ENCODE data around the gene GNAS.

The GNAS gene

DNA sequence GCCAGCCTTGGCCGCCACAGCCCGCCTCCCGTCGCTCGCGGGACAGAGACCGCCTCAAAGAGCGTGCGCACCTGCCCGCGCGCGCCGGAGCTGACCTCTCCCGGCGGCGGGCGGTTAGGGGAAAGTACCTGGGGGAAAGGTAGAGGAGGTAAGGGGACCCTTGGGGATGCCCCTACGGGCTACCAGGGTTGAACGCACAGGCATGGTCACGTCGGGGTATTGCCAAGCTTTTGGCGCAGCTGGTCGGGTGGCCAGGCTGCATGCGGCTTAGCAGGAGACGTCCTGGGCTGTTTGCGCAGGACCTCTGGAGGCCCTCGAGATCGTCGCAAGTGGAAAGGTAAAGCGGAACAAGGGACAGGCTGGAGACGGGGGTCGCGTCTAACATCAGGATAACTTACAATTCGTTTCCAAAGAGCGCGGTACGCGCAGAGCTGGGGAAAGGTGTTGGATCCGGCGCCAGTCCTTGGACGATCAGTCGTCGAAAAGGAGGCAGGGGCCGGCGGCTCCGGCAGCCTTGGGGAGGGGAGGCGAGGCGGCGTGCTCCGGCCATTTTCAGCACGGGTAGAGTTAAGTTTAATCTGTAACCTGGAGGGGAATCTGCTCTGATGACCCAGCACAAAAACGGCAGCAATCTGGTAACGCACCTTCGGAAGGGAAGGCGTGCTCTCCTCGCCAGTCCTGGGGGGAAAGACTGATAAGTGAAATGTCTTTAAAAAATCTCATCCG lies 10.8 kb upstream of the GNAS start:
- Histone ChIP-seq H3K27ac (ENCODE audit: low read depth, low read length) (no peak overlapping the region), H3K9ac (ENCODE audit: low read length) (peak overlapping the region; percentile 35), H3K36me3 (ENCODE audit: control insufficient read depth, insufficient read depth, low read length) (peaks cover 56% of the 10 kb centered on the region), H3K27me3 (ENCODE audit: control insufficient read depth, insufficient read depth, low read length) (peaks cover 48% of the 10 kb centered on the region), H3K9me3 (ENCODE audit: control insufficient read depth, insufficient read depth, low read depth, low read length) (no peaks in the 10 kb centered on the region), H3K4me3 (ENCODE audit: low read depth, low read length) (peak overlapping the region; percentile 63), H3K4me1 (ENCODE audit: control insufficient read depth, insufficient read depth, low read length) (peaks cover 47% of the 10 kb centered on the region)

DNA sequence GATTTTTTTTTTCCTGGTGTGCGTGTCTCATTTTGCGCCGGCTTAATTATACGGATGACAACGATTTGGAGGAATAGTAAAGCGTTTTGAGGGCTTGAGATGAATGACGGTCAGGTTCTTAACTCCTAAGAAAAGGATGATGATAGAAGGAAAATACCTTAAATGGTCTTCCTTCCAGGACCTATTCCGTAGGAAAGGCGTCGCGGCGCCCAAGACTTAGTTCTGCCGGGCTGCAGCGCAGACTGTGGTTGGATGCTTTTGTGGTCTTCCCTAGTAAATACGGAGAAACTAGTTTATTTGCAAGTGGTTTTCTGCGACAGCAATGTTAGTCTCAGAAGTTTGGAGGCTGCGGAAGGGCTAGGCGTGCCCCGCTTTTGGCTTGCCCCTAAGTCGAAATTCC lies 10.2 kb upstream of the GNAS start:
- Histone ChIP-seq H3K9ac (ENCODE audit: low read length) (peak overlapping the region; percentile 21), H3K27me3 (ENCODE audit: control insufficient read depth, insufficient read depth, low read length) (peaks cover 48% of the 10 kb centered on the region), H3K36me3 (ENCODE audit: control insufficient read depth, insufficient read depth, low read length) (peaks cover 55% of the 10 kb centered on the region), H3K4me3 (ENCODE audit: low read depth, low read length) (peak overlapping the region; percentile 63), H3K4me1 (ENCODE audit: control insufficient read depth, insufficient read depth, low read length) (peaks cover 53% of the 10 kb centered on the region), H3K27ac (ENCODE audit: low read depth, low read length) (peak overlapping the region; percentile 65; the same call in 1 of the 2 replicates), H3K9me3 (ENCODE audit: control insufficient read depth, insufficient read depth, low read depth, low read length) (no peaks in the 10 kb centered on the region)

DNA sequence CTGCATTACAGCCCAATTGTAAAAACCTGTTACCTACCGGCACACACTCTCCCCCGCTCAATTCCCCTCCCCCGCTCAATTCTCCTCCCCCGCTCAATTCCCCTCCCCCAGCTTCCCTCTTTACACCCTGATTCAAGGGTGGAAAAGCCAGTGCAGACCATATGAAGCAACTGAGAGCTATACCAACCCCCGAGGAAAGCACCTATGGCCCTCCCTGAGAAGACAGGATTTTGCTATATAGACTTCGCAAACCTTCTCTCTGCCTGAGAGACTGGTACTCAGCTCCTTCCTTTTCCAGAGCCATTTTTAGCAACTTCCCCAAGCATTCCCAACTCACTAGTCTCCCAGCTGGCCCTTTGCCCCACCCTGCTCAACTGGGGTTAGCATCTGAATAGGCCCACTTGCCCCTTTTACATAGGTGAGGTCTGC lies 9.4 kb upstream of the GNAS start:
- Histone ChIP-seq H3K4me3 (ENCODE audit: low read depth, low read length) (peak overlapping the region; percentile 63), H3K36me3 (ENCODE audit: control insufficient read depth, insufficient read depth, low read length) (peaks cover 57% of the 10 kb centered on the region), H3K4me1 (ENCODE audit: control insufficient read depth, insufficient read depth, low read length) (peaks cover 61% of the 10 kb centered on the region), H3K9ac (ENCODE audit: low read length) (peak overlapping the region; percentile 7), H3K9me3 (ENCODE audit: control insufficient read depth, insufficient read depth, low read depth, low read length) (no peaks in the 10 kb centered on the region), H3K27ac (ENCODE audit: low read depth, low read length) (0 out of 2 replicates have a peak overlapping the region, but pooled peaks have one; percentile 34), H3K27me3 (ENCODE audit: control insufficient read depth, insufficient read depth, low read length) (peaks cover 48% of the 10 kb centered on the region)

DNA sequence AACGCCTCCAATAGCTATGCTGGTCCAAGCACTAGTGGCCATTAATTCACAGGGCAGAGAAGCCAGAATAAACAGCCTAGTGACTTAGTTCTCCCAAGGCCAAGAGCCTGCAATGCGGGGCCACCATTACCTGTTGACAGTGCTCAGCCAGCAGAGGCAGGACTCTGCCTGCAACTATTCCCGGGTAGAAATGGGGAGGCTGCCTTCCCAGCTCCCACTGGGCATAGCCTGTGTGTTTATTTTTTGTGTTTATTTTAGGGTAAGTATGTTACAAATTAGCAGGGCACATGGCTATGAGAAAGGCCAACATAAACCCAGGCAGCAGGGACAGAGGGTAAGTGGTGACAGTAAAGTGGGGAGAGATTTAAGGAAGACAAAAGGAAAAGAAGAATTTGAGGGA lies 6.8 kb upstream of the GNAS start:
- H3K27me3 ChIP-seq (ENCODE audit: control insufficient read depth, insufficient read depth, low read length), result peaks cover 29% of the 10 kb centered on the region
- H3K9ac ChIP-seq (ENCODE audit: low read length), result no peak overlapping the region
- H3K4me1 ChIP-seq (ENCODE audit: control insufficient read depth, insufficient read depth, low read length), result peaks cover 72% of the 10 kb centered on the region
- peaks cover 55% of the 10 kb centered on the region for H3K36me3 ChIP-seq (ENCODE audit: control insufficient read depth, insufficient read depth, low read length)
- H3K9me3 ChIP-seq (ENCODE audit: control insufficient read depth, insufficient read depth, low read depth, low read length), result no peaks in the 10 kb centered on the region
- no peak overlapping the region for H3K27ac ChIP-seq (ENCODE audit: low read depth, low read length)
- H3K4me3 ChIP-seq (ENCODE audit: low read depth, low read length), result no peak overlapping the region

DNA sequence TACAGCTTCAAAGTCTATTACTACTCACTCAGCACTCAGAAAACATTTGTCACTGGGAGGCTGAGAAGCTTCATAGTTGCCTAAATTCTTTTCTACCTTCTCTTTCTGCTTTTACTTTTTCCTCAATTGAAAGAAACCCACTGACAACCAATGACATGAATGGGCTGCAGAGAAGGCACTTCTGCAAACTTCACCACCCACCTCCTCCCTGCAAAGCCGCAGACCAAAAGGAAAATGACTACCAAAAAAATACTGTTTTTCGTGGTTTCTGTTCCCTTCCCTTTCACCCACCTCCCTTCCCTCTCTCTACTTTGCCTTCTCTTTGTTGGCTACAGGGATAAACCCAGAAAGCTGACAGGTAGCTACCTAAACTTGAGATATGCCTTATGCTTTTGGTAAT lies 5.1 kb upstream of the GNAS start:
- no peaks in the 10 kb centered on the region for H3K9me3 ChIP-seq (ENCODE audit: control insufficient read depth, insufficient read depth, low read depth, low read length)
- peaks cover 27% of the 10 kb centered on the region for H3K27me3 ChIP-seq (ENCODE audit: control insufficient read depth, insufficient read depth, low read length)
- no peak overlapping the region for H3K4me3 ChIP-seq (ENCODE audit: low read depth, low read length)
- H3K9ac ChIP-seq (ENCODE audit: low read length), result no peak overlapping the region
- peaks cover 70% of the 10 kb centered on the region for H3K4me1 ChIP-seq (ENCODE audit: control insufficient read depth, insufficient read depth, low read length)
- H3K27ac ChIP-seq (ENCODE audit: low read depth, low read length), result no peak overlapping the region
- H3K36me3 ChIP-seq (ENCODE audit: control insufficient read depth, insufficient read depth, low read length), result peaks cover 37% of the 10 kb centered on the region

DNA sequence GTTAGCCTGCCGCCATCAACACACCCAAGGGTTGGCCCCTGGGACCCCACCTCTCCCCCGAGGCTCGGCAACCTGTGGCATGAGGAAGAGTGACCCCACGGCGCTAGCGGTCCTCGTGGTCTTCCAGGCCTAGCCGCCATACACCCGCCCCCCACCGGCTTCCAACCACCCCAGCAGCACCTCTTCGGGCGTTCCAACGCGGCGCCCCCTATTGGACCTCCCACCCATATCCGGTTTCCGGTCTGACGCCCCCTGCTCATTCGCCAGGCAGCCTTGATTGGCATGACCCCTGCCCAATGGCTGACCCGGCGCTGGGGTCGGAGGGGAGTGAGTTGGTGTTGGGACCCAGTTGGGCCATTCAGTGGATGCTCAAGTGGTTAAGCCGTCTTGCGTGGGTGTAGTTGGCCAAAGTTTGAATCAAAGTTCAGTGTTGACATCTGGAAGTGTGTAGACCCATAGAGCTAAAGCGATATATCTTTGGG lies 1.8 kb upstream of the GNAS start, which contains the start of gene GNAS-AS1:
Gene GNAS-AS1 (minus strand): TSS at position 210 of the 482 bp plus-strand sequence.
- peaks cover 31% of the 10 kb centered on the region for H3K36me3 ChIP-seq (ENCODE audit: control insufficient read depth, insufficient read depth, low read length)
- H3K27me3 ChIP-seq (ENCODE audit: control insufficient read depth, insufficient read depth, low read length), result peaks cover 47% of the 10 kb centered on the region
- H3K4me1 ChIP-seq (ENCODE audit: control insufficient read depth, insufficient read depth, low read length), result peaks cover 47% of the 10 kb centered on the region
- no peaks in the 10 kb centered on the region for H3K9me3 ChIP-seq (ENCODE audit: control insufficient read depth, insufficient read depth, low read depth, low read length)
- H3K4me3 ChIP-seq (ENCODE audit: low read depth, low read length), result peak within 1 kb of the TSS; percentile 94
- peak within 1 kb of the TSS; percentile 91 for H3K9ac ChIP-seq (ENCODE audit: low read length)
- H3K27ac ChIP-seq (ENCODE audit: low read depth, low read length), result peak within 1 kb of the TSS; percentile 78

DNA sequence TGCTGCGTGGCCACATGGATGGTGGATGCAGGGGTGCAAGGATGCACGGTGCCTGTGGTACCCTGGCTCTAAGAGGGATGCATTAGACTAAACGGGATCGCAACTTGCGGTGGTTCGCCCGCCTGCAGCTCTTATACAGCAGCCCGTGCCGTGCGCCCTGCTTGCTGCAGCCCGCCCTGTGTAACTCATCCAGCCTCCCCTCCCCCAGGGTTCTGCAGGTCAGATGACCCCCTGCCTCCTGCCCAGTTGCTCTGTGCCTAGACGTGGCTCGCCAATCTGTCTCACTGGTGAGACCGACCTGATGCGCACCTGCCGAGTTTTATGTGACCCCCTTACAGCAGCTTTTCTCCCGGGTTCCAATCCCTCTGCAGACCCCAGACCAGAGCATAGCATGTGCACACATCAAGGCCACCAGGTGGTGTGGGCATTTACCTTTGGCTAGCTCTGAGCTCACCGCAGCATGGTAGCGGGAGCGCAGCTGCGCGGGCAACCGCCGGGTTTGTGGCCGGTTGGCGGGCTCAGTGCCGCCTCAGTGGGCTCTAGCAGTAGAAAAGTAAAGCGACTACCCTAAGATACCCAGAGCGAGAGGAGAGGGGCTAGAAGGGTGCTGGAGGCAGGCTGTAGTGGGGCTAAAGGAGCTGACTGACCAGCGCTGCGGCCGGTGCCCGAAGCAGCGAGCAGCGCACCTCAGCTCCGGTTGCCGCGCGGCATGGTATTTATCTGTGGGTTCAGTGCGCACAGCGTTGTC lies 1.1 kb upstream of the GNAS start:
- no peaks in the 10 kb centered on the region for H3K9me3 ChIP-seq (ENCODE audit: control insufficient read depth, insufficient read depth, low read depth, low read length)
- peak overlapping the region; percentile 94 for H3K4me3 ChIP-seq (ENCODE audit: low read depth, low read length)
- H3K36me3 ChIP-seq (ENCODE audit: control insufficient read depth, insufficient read depth, low read length), result peaks cover 28% of the 10 kb centered on the region
- peaks cover 53% of the 10 kb centered on the region for H3K27me3 ChIP-seq (ENCODE audit: control insufficient read depth, insufficient read depth, low read length)
- peaks cover 42% of the 10 kb centered on the region for H3K4me1 ChIP-seq (ENCODE audit: control insufficient read depth, insufficient read depth, low read length)
- H3K27ac ChIP-seq (ENCODE audit: low read depth, low read length), result no peak overlapping the region
- peak overlapping the region; percentile 48 for H3K9ac ChIP-seq (ENCODE audit: low read length)

DNA sequence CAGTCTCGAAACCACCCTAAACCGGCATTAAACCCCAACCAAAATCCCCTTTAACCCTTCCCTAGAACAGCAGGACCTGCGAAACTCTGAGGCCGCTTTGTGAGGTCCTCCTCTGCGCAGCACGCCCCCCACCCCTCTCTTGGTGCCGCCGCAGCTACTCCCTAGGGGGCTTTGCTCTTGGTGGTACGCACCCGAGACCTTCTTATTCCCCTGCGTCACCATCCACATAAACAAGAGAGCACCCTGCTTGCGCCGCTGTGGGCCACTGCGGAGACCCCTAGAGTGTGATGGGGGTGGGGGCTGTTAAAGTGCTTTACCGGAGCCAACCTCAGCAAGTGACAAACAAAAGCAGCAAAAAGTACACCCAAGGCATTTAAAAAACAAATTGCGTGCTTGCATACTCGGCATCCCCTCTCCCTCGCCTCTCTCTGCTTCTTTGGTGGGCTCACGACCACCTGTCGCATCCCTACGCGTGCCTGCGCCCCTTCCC lies 502 bp upstream of the GNAS start:
- Histone ChIP-seq H3K4me3 (ENCODE audit: low read depth, low read length) (peak overlapping the region; percentile 94), H3K27ac (ENCODE audit: low read depth, low read length) (no peak overlapping the region), H3K9ac (ENCODE audit: low read length) (peak overlapping the region; percentile 48)

DNA sequence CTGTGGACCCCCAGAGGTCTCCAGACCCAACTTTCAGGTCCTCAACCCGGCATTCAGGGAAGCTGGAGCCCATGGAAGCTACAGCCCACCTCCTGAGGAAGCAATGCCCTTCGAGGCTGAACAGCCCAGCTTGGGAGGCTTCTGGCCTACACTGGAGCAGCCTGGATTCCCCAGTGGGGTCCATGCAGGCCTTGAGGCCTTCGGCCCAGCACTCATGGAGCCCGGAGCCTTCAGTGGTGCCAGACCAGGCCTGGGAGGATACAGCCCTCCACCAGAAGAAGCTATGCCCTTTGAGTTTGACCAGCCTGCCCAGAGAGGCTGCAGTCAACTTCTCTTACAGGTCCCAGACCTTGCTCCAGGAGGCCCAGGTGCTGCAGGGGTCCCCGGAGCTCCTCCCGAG lies 950 bp downstream of the GNAS start:
- H3K9me3 ChIP-seq (ENCODE audit: control insufficient read depth, insufficient read depth, low read depth, low read length), result no peaks in the 10 kb centered on the region
- H3K4me3 ChIP-seq (ENCODE audit: low read depth, low read length), result peak overlapping the region; percentile 60; the same call in 1 of the 2 replicates
- peaks cover 74% of the 10 kb centered on the region for H3K27me3 ChIP-seq (ENCODE audit: control insufficient read depth, insufficient read depth, low read length)
- H3K4me1 ChIP-seq (ENCODE audit: control insufficient read depth, insufficient read depth, low read length), result peaks cover 21% of the 10 kb centered on the region
- H3K27ac ChIP-seq (ENCODE audit: low read depth, low read length), result no peak overlapping the region
- peaks cover 8% of the 10 kb centered on the region for H3K36me3 ChIP-seq (ENCODE audit: control insufficient read depth, insufficient read depth, low read length)
- no peak overlapping the region for H3K9ac ChIP-seq (ENCODE audit: low read length)

More for the DNA sequence above, 502 bp upstream of the GNAS start:
- Histone ChIP-seq H3K36me3 (ENCODE audit: control insufficient read depth, insufficient read depth, low read length) (peaks cover 23% of the 10 kb centered on the region), H3K27me3 (ENCODE audit: control insufficient read depth, insufficient read depth, low read length) (peaks cover 59% of the 10 kb centered on the region), H3K9me3 (ENCODE audit: control insufficient read depth, insufficient read depth, low read depth, low read length) (no peaks in the 10 kb centered on the region), H3K4me1 (ENCODE audit: control insufficient read depth, insufficient read depth, low read length) (peaks cover 36% of the 10 kb centered on the region)

DNA sequence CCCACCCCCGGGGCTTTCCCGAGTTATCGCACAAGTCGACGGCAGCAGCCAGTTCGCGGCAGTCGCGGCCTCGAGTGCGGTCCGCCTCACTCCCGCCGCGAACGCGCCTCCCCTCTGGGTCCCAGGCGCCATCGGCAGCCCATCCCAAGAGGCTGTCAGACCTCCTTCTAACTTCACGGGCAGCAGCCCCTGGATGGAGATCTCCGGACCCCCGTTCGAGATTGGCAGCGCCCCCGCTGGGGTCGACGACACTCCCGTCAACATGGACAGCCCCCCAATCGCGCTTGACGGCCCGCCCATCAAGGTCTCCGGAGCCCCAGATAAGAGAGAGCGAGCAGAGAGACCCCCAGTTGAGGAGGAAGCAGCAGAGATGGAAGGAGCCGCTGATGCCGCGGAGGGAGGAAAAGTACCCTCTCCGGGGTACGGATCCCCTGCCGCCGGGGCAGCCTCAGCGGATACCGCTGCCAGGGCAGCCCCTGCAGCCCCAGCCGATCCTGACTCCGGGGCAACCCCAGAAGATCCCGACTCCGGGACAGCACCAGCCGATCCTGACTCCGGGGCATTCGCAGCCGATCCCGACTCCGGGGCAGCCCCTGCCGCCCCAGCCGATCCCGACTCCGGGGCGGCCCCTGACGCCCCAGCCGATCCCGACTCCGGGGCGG lies 1.6 kb downstream of the GNAS start:
- Histone ChIP-seq H3K27me3 (ENCODE audit: control insufficient read depth, insufficient read depth, low read length) (peaks cover 77% of the 10 kb centered on the region), H3K4me3 (ENCODE audit: low read depth, low read length) (peak overlapping the region; percentile 60), H3K27ac (ENCODE audit: low read depth, low read length) (no peak overlapping the region), H3K9ac (ENCODE audit: low read length) (no peak overlapping the region), H3K4me1 (ENCODE audit: control insufficient read depth, insufficient read depth, low read length) (peaks cover 16% of the 10 kb centered on the region), H3K36me3 (ENCODE audit: control insufficient read depth, insufficient read depth, low read length) (peaks cover 3% of the 10 kb centered on the region; the same call in 1 of the 2 replicates), H3K9me3 (ENCODE audit: control insufficient read depth, insufficient read depth, low read depth, low read length) (no peaks in the 10 kb centered on the region)
